ENCODE measurements around the gene GABARAPL1.
A peak's percentile ranks its signal among the peaks of the same experiment; 100 is the strongest.
"Not testable (repeated sequence)": the region's sequence is repeated elsewhere in the genome, so short reads cannot be mapped to it uniquely, and the experiment has no call there.

GABARAPL1 gene

GRCh38 chr12:10212739-10213131 lies at the start of gene GABARAPL1:
Gene GABARAPL1 (plus strand): TSS chr12:10212877. CDS start chr12:10213130, 253 bp downstream.
- peak; percentile 64 for DNase-seq

GRCh38 chr12:10163084-10163483 lies 49.6 kb upstream of the GABARAPL1 start:
- DNase-seq = no peak

DNA sequence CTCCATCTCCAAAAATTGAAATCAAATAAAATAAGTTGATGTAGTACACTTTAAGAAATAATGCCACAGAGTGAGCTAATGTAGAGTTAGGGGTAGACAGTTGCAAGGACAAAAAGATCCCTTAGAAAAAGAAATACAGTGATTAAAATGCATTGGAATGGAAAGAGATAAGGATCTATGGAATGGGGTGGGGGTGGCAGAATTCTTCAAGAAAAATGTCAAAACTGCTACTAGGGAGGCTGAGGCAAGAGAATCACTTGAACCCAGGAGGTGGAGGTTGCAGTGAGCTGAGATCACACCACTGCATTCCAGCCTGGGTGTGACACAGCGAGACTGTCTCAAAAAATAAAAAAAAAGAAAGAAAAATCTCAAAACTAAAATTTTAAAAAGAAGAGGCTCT lies 47.3 kb upstream of the GABARAPL1 start:
- no peak for DNase-seq

DNA sequence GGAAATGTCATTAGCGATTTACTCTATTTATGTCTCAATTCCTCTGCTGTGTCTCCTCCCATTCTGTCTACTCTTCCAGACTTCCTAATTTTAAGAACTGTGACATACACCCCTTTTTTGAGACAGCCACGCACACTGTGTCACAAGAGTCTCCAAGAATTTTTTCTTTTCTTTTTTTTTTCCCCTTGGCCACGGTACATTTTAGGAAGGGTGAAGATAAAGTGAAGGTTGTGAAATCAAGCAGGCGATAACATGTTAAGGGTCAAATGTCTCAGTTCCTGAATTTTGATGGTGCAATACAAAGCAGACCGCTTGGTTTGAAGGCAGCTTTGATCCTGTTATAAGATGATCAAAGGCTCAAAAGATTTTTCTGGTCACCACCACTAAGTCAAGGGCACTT lies 45.1 kb upstream of the GABARAPL1 start:
- no peak for DNase-seq

GRCh38 chr12:10169104-10169503 lies 43.6 kb upstream of the GABARAPL1 start:
- DNase-seq = no peak

DNA sequence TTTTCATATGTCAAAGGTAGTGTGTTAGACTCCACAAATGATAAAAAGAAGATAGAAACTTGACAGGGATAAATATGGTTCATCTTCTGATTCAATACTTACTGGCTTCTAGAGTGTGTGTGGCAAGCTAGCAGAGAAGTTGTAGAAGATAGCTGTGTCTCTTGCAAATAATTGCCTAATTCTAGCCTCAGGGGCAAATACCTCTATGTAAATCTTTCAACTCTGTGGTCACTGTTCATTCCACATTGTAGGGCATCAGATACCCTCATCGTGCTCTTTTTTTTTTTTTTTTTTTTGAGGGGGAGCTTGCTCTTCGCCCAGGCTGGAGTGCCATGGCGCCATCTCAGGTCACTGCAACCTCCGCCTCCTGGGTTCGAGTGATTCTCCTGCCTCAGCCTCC lies 42.5 kb upstream of the GABARAPL1 start:
- no peak for DNase-seq

DNA sequence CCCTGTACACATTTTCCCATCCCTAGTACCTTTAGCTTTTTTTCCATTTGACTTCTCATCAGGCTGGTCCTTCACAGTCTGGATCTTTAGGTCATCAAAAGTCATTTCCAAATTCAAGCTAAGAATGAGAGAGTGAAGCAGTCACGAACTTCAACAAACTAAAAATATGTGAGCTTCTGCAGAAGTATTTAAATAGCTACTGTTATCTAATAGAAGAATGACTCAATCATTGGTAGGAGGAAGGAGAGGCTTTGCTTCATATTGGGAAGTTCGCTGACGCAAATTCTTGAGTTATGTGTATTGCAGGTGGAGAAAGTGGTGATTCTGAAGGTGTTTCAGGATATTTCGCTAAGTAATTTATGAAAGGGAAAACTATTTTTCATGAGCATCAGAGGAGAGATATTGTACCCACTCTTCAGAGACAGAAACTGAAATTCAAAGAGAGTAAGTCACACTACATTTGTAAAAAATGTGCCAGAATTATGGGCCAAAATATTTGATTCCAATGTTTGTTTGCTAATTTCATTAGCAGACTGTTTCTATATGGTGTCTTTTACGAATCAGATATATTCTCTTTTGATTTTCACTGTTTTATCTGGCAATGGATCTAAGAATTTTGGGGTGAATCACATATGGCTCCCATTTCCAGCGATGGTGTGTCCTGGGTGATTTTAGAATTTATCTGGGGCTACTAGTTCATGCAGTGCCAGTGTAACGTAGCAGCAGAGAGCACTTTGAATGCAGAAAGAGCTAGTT lies 40.5 kb upstream of the GABARAPL1 start, which contains the start of gene OLR1:
Gene OLR1 (minus strand): TSS at position 160 of the 756 bp plus-strand sequence. CDS start 55 bp downstream, at position 105.
- no peak for DNase-seq

GRCh38 chr12:10174986-10175614 lies 37.6 kb upstream of the GABARAPL1 start:
- DNase-seq = no peak

DNA sequence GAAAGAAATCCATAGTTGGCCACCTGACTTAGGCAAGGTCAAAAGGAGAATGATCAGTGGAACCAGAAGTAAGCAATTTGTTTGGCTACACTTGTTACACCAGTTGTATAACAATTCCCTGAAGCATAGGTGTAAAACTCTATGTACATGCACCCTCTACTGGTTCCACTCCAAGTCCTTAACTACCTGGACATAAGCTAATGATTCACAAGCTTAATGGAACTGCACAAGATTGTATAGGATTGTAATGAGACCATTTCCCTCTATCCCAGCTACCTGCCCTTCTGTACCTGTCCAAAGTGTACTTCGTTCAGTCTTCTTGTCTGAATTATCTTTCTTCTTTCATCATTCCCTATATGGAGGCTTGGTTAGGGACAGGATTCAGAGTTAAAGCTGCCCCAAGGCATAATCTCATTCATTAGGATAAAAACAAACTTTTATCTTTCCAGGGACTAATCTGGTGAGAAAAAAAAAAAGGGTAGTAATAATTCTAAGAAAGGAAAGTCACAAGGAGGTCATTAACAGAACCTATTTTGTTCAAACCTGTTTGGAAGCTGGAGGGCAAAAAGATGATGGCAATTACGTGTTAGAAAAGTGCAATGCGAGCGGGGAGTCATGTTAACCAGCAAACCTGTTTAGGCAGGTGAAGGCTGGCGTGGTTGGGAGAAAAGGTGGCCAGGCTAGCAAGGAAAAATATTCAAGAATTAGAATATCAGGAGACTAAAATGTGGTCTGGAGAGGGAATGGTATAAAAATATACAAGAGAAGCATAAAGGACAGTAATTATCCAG lies 36.6 kb upstream of the GABARAPL1 start:
- DNase-seq = no peak

DNA sequence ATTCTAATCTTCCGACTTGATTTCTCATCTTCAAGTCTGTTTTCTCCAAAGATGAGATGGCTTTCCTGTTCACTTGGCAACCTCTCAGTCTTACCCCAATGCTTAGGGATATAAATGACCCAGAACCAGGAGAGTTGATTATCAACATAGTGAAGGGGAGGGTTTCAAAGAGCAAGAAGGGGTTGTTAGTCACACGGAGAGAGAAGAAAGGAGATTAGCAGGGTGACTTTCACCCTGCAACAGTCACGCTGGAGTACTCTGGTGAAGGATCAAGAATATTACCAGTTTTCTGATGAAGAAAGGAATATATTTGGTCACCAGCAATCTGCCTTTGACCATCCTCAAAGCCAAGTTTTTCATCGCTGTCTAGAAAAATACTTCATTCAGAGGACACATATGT lies 33.9 kb upstream of the GABARAPL1 start, which contains the start of gene TMEM52B:
Gene TMEM52B (plus strand): TSS at position 212 of the 400 bp plus-strand sequence. CDS start 543 bp downstream, outside the sequence.
- no peak for DNase-seq

GRCh38 chr12:10179776-10180181 lies 32.9 kb upstream of the GABARAPL1 start:
- DNase-seq = no peak

GRCh38 chr12:10182354-10183049 lies 30.2 kb upstream of the GABARAPL1 start:
- DNase-seq = no peak

DNA sequence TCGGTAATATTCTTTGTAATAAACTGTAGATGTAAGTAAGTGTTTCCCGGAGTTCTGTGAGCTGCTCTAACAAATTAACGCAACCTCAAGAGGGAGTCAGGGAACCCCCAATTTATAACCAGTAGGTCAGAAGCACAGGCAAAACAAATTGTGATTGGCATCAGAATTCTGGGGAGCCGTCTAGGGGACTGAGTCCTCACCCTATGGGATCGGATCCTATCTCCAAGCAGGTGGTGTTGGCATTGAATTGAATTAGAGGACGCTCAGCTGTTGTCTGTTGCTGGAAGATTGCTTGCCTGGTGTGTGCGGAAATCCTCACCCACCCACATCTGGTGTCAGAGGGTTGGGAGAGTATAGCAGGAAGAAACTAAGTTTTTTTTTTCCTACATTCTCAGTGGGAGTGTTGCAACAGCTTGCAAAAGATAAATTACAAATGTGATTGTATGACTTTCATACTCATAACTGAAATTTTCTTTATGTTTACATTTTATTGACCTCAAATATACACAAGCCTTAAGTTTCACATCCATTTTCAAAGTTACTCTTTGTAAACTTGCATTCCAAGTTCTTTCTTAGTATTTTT lies 28.3 kb upstream of the GABARAPL1 start:
- no peak for DNase-seq

DNA sequence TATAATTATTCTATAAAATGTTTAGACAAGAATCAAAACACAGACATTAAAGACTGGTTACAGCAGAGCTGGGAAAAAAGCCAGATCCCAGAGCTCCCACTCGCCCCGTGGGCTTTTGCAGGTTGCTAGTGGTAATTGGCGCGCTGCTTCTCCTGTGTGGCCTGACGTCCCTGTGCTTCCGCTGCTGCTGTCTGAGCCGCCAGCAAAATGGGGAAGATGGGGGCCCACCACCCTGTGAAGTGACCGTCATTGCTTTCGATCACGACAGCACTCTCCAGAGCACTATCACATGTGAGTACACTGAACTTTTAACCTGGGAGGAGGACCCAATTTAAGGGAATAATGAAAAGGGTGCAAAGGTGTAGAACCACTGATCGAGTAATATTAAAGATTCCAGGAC lies 26.4 kb upstream of the GABARAPL1 start:
- DNase-seq = no peak

DNA sequence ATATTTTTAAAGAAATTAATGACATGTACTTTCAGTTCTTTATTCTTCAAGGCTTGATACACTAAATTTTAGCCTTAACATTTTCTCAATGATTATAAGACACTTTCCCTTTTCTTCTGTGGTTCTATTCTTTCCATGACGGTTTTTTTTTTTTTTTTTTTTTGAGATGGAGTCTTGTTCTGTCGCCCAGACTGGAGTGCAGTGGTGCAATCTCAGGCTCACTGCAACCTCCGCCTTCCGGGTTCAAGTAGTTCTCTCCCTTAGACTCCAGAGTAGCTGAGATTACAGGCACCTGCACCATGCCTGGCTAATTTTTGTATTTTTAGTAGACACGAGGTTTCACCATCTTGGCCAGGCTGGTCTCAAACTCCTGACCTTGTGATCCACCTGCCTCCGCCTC lies 25.7 kb upstream of the GABARAPL1 start:
- DNase-seq = not testable (repeated sequence)

GRCh38 chr12:10189653-10190052 lies 23.0 kb upstream of the GABARAPL1 start:
- no peak for DNase-seq

DNA sequence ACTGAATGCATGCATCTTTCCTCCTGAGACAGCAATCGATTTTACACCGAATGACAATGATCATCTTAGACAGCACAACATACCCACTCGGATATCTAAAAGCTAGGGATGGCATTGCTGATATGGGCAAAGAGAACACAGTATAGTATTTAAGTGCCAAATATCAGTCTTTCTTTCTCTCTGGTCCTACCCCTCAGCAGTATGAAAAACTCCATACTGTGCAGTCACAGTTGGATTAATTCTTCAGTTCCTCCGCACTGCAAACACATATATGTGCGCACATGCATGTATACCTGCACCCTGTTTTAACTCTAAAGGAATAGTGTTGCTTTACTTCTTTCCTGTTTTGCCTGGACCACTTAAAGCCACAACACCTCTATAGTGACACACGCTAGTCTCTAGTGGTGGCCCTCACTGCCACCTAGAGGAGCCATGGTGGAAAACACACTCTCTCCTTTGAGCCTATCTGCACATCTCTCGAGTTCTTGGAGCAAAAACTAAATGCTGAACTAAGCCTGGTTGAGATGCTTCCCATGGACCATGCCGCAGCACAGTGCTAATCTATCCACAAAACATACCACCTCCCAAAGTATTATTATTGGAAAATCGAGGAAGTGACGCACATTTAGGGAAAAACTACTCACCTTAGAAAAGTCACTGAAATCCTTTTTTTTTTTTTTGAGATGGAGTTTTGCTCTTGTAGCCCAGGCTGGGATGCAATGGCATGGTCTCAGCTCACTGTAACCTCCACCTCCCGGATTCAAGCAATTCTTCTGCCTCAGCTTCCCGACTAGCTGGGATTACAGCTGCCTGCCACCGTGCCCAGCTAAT lies 21.9 kb upstream of the GABARAPL1 start:
- peak; percentile 19 for DNase-seq

- DNase-seq = no peak
Measured at GRCh38 chr12:10191865-10192264, 20.8 kb upstream of the GABARAPL1 start.

GRCh38 chr12:10194160-10194670 lies 18.5 kb upstream of the GABARAPL1 start:
- DNase-seq = no peak

- no peak for DNase-seq
Measured at GRCh38 chr12:10196210-10196609, 16.5 kb upstream of the GABARAPL1 start.

- DNase-seq = no peak
Measured at GRCh38 chr12:10197879-10198278, 14.8 kb upstream of the GABARAPL1 start.
